Kidney epithelial cell (primary cell): ENCODE results near the gene REELD1. TPM values are rescaled to one million over a fixed set of nuclear protein-coding genes. Genes with fewer than 3 reads are reported as not detected.

ENCODE experiments used
- DNase-seq: peaks from one replicate; pipeline ENCODE4 v3.0.0-alpha.2; 2010; ENCODE audit warnings: low read depth
- H3K27me3 ChIP-seq: 2 replicates; pipeline ENCODE4 v1.6.0; 2011; ENCODE audit warnings: low read length; ENCODE audit not compliant: control insufficient read depth, insufficient read depth
- H3K36me3 ChIP-seq: 2 replicates; pipeline ENCODE4 v1.5.1; 2011; ENCODE audit warnings: low read length; ENCODE audit not compliant: control insufficient read depth, insufficient read depth
- H3K4me3 ChIP-seq: 2 replicates; pipeline ENCODE4 v1.5.1; 2011; ENCODE audit warnings: low read depth, mild to moderate bottlenecking, control low read depth, low read length
- CTCF ChIP-seq: IDR thresholded peaks from 2 replicates; pipeline ENCODE4 v1.5.1; 2011; ENCODE audit warnings: mild to moderate bottlenecking, moderate library complexity, low read length, control low read depth, inconsistent platforms; ENCODE audit not compliant: insufficient read depth, poor library complexity, severe bottlenecking
- total RNA-seq: library from RNA; depleted of rRNA; stranded (reverse); fragments of >200 nt; gene quantifications from 2 replicates; pipeline ENCODE4 v1.2.3, GENCODE V29; 2015

REELD1 gene
- total RNA-seq, 1 donor from 2014 or later = not detected

DNA sequence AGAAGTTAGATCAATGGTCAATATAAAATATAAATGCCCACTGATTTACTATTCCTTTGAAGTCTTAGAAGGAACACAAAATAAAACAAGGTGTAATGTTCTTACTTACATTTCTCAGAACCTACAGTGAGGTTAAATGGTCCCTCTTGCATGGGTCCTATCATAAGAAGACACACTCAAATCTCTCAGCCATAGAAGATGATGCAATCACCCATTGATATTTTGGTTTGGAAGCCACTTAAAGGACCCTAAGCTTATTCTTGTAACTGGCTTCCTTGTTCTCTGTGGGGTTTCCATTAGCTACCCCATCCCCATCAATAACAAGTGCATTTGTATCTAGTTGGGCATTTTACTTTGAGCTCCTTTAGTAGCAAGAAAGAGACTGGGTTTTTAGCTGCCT, 15.1 kb downstream of the REELD1 start:
- no peak for TF ChIP-seq CTCF
- DNase-seq = no peak
- H3K36me3 ChIP-seq = no peaks in the 10 kb centered on the region
- no peaks in the 10 kb centered on the region for H3K27me3 ChIP-seq
- H3K4me3 ChIP-seq = no peak overlapping the region

GRCh38 chr4:146232131-146232722, 17.9 kb downstream of the REELD1 start:
- DNase-seq = no peak
- no peak for TF ChIP-seq CTCF
- Histone ChIP-seq H3K36me3 (no peaks in the 10 kb centered on the region), H3K4me3 (no peak overlapping the region), H3K27me3 (no peaks in the 10 kb centered on the region)

GRCh38 chr4:146235654-146236177, 21.4 kb downstream of the REELD1 start:
- no peaks in the 10 kb centered on the region for H3K36me3 ChIP-seq
- DNase-seq = no peak
- no peak for TF ChIP-seq CTCF
- no peak overlapping the region for H3K4me3 ChIP-seq
- H3K27me3 ChIP-seq = no peaks in the 10 kb centered on the region

- TF ChIP-seq CTCF = no peak
- no peak overlapping the region for H3K4me3 ChIP-seq
- H3K36me3 ChIP-seq = no peaks in the 10 kb centered on the region
- no peaks in the 10 kb centered on the region for H3K27me3 ChIP-seq
- DNase-seq = no peak
Measured at GRCh38 chr4:146236216-146236615, 21.9 kb downstream of the REELD1 start.

DNA sequence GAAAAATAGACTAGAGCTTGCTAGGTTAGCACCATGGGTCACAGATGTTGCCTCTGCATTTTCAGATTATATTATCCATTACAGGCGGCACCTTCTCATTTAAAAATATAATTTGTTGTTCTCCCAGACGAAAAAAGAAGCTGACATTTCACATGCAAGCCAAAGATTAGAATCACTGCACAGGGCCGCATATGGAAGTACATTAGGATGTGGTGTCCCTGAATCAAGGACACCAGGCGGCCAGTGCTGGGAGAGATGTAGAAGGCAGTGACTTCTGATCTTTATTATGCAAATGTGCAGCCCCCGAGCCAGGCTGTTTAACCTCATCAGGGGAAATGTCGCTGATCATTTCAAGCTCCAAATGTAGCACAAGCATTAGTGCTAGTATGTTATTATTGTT, 22.8 kb downstream of the REELD1 start:
- DNase-seq = no peak
- no peak overlapping the region for H3K4me3 ChIP-seq
- TF ChIP-seq CTCF = no peak
- H3K27me3 ChIP-seq = no peaks in the 10 kb centered on the region
- H3K36me3 ChIP-seq = no peaks in the 10 kb centered on the region

DNA sequence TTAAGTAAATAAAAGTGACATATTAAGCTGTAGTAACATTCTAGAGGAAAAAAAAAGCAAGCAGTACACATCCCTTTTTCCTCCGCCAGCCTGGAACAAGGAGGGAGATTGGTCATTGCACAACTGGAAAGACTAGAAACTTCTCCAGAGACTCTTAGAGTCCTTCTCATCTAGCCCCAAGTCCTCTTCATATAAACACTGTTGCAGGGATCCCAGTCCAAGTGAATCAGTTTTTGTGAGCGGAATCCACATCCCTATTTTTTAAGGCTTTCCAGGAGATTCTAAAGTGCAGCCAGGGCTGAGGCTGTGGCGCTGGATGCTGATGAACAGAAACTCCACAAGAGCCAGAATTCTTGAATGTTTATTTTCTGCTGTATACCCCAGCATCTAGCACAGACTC, 23.8 kb downstream of the REELD1 start:
- no peak for TF ChIP-seq CTCF
- no peak overlapping the region for H3K4me3 ChIP-seq
- H3K36me3 ChIP-seq = no peaks in the 10 kb centered on the region
- DNase-seq = no peak
- H3K27me3 ChIP-seq = no peaks in the 10 kb centered on the region
